ENCODE measurements around the gene TBL1Y.
"Not testable (repeated sequence)": the region's sequence is repeated elsewhere in the genome, so short reads cannot be mapped to it uniquely, and the experiment has no call there.

Gene TBL1Y

DNA sequence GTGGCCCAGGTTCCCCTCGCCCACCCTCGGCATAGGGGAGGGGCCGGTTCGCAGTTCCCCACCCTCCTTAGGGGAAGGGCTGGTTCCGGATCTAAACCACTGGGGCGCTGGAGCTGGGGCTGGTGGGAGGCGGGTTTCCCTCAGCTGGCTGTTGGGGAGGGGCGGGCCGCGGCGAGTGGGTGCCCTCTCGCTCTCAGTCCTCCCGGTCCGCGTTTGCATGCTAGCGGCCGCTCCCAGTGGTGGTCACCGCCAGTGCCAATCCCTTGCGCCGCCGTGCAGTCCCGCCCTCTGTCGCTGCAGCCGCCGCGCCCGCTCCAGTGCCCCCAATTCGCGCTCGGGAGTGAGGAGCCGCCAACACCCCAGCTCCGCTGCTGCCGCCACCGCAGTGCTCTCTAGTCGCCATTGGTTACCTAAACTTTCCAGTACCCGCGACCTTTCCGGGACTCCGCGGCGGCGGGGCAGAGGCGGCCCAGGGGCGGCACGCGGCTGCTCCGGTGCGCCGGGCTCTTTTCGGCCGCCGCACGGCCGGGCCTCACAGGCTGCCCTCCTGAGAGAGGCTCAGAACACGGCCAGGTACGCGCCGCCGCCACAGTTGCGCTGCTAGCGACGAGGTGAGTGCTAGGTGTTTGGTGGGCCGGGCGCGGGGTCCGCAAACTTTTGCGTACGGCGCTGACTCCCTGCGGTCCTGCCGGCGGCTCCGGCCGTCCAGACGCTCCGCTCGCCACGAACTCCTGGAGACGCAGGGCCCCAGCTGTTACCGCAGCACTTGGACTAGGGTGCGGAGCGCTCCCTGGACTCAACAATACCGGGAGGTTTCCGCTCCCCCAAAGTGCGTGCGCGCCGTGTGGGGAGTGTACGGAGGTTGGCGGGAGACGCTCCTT is at the start of gene TBL1Y:
TSS of gene TBL1Y (plus strand) at position 326 of the 881 bp plus-strand sequence. CDS start 114,388 bp downstream, outside the sequence.
- DNase-seq (ENCODE audit: low read depth in 2 of 2), result no peak

DNA sequence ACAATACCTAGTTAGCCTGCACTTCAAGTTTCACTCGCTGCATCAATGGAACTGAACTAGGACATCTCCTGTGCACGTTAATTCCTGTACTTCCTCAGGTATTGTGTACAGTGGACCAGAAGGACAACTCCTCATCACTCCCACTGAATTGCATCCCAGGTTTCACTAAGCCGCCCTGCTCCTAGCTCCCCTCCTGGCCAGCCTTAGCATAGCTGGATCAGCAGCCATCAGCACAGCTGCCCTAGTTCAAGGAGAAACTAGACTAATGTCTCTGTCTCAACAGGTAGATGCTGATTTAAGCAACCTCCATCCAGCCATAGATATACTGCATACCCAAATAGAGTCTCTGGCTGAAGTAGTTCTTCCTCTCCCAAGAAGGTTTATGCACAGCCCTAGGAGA is 16.0 kb upstream of the TBL1Y start:
- no peak for DNase-seq (ENCODE audit: low read depth in 2 of 2)

DNA sequence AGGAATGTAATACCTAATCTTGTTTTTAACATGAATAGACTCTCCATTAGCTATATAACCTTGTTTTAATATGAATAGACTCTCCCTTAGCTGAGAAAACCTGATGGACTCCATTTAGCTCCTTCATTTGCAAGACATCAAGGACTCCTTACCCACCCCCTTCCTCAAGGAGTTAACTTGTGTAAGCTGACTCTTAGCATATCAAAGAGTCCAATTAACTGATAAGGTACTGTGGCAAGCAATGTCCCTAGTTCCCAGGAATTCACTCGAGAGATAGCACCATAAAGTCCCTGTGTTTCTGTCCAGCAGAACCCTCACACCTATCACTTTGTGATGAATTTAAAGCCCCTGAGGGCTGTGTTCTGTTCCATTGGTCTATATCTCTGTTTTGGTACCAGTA is 15.3 kb upstream of the TBL1Y start:
- DNase-seq (ENCODE audit: low read depth in 2 of 2), result no peak

DNA sequence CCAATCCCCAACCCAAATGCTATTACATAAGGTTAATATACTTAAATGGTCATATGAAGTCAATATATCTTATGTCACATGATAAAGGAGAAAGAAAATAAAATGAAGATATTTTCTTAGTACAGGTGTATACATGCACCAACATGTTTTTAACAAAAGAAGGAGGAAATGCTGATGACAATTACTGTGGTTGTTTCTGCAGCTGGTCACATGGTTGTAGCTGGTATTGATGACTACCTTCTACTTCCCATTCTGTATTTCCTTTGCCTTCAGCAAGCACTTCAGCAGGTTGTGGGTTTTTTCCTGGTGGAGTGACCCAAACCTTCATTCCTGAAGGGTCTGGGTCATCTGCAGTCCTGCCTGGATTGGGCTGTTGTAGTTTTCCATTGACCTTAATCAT is 8.4 kb upstream of the TBL1Y start:
- not testable (repeated sequence) for DNase-seq (ENCODE audit: low read depth in 2 of 2)

DNA sequence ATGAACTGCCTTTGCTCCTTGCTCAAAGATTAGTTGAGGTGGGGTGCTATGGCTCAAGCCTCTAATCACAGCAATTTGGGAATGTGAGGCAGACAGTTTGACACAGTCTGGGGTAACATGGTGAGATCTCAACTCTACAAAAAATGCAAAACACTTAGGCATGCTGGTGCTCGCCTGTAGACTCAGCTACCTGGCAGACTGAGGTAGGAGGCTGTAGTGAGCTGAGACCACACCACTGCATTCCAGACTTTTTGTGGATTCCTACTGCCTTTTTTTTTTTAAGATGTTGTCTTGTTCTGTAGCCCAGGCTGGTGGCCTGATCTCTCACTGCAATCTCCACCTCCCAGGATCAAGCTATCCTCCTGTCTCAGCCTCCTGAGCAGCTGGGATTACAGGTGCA is 2.9 kb upstream of the TBL1Y start:
- DNase-seq (ENCODE audit: low read depth in 2 of 2), result no peak

DNA sequence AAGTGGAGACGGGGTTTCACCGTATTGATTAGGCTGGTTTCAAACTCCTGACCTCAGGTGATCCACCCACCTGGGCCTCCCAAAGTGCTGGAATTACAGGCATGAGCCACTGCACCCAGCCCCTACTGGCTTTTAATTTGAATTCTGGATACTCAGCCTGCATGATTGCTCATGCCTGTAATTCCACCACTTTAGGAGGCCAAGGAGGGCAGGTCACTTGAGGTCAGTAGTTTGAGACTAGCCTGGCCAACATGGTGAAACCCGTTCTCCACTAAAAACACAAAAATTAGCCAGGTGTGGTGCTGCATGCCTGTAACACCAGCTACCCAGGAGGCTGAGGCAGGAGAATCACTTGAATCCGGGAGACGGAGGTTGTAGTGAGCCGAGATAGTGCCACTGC is 2.5 kb upstream of the TBL1Y start:
- not testable (repeated sequence) for DNase-seq (ENCODE audit: low read depth in 2 of 2)

DNA sequence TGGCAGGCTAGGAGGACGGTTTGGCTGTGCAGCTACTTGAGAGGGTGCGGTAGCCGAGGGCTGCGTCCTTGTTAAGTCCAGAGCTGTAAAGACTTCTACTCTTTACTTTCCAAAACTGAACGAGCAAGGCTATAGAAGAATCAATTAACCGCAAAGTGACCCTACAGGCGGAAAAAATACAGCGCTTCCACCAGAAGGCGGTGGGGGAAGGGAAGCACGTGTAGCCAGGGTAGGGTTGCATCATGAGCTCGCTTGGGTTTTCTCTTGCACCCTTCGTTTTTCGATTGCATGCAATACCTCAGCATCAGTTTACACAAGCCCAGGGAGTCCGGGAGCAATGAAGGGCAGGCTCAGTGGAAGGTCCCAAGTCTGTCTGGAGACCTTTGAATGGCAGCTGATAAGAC is 1.4 kb upstream of the TBL1Y start:
- DNase-seq (ENCODE audit: low read depth in 2 of 2), result no peak

DNA sequence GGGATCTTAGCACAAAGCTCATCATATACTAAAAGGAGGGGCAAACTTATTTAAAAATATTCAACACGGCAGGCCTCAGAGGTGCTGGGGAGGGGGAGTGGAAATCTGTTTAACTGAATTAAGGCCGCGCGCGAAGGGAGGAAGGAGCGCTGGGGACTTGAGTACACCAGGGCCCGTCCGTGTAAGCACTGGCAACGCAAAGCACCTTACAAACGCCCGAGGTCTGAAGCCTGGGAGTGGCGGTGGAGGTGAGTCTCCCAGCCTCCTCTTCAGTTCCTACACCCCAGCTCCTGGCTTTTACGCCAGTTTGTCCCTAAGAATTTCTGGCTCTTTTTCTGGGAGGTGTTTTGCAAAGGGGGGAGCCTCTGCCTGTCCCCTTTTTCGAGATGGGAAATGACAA is 641 bp upstream of the TBL1Y start:
- no peak for DNase-seq (ENCODE audit: low read depth in 2 of 2)

DNA sequence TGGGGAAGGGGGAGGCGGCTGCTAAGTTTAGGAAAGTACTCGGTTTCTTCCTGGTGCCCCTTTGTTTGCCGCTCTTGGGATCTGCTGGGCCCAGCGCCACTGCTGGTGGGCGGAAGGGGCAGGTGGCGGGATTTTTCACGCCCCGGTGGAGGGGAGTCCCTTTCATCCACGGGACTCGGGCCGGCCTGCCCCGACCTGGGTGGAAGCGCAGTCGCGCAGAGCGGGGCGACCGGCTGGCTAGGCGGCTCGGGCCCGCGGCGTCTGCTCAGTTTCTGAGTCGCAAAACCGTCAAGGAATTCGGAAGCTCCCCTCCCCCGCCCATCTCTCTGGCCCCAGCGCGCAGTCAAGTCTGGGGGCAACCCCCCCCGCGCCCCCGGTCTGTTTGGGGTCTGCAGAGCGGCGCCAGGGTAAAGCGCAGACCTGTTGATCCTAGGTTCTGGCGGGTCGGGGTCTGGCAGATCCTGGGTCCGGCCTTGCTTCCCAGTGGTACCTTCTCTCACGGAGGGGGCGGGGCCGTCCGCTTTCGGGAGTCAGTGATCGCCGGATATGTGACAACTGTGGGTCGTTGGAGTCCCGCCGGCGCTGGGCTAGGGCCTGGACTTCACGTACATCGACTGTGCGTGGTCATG is 870 bp downstream of the TBL1Y start, which contains the start of gene AMELY:
TSS of gene AMELY (minus strand) at position 500 of the 629 bp plus-strand sequence. CDS start 39,144 bp downstream, outside the sequence.
- no peak for DNase-seq (ENCODE audit: low read depth in 2 of 2)

DNA sequence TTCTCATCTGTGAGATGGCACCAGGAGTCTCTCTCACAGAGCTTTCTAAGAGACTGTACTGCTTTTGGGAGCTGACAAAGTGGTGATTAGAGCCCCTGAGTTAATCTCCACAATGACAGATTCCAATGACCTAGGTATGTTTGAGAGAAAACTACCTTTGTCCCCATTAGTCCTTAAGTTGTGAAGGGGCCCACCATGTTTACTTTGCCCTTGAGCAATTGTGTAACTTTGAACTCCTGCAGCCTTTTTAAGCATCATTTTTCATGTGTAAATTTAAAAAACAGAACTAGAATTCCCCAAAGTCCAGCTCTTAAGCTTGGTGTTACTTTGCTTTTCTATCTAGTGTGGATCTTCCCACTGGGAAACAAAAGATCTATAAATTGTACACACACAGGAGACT is 2.9 kb downstream of the TBL1Y start:
- DNase-seq (ENCODE audit: low read depth in 2 of 2), result no peak

DNA sequence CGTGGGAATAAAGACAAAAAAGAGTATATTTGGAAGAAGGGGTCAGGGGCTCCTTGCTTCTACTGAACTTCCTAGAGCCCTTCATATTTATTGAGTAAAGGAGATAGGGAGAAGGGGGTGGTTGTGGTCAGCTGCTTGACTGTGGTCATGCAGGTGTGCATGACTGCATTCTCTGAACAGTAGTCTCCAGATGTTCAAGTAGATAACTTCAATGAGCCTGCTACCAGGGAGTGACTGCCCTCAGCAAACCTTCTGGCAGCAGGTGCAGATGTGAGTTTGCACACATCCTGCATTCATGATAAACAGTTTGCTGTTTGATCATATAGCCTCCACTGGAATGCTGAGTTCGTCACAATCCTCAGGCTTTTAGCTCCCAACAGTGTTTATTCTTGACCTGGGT is 10.6 kb downstream of the TBL1Y start:
- DNase-seq (ENCODE audit: low read depth in 2 of 2), result no peak

DNA sequence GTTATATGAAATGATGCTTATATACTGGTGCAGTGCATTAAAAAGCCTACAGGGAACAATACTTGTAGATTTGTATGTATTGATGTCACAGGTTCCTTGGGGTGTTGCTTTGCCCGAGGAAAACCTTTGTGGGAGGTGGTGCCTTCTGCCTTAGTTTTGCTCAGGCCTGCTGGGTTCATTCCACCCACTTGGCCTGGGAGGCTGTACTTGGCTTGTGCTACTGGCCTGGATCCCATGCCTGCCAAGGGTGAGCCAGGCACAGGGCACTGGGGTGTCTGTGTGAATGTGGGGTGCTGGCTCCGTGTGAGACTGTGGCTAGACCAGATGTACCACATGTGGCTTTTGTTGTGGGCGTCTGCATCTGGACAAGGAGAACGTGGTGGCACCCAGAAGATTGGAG is 17.8 kb downstream of the TBL1Y start:
- no peak for DNase-seq (ENCODE audit: low read depth in 2 of 2)

DNA sequence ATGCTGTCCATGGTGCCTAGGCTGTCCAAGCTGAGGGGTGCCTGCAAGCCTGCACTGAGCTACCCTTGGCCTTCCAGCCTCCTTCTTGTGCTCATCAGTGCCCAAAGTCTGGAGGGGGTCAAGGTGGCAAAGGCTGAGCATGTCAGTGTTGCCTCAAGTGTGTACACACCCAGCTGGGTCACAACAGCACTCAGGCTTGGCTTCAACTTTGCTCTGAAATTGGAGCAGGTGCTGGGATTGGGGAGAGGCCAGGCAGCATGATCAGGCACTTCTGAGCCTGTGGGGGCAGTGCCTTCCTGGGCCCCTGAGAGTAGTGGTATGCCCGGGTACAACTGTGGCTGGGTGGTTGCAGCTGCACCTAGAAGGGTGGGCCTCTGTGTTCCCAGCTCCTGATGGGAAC is 18.7 kb downstream of the TBL1Y start:
- DNase-seq (ENCODE audit: low read depth in 2 of 2), result no peak

DNA sequence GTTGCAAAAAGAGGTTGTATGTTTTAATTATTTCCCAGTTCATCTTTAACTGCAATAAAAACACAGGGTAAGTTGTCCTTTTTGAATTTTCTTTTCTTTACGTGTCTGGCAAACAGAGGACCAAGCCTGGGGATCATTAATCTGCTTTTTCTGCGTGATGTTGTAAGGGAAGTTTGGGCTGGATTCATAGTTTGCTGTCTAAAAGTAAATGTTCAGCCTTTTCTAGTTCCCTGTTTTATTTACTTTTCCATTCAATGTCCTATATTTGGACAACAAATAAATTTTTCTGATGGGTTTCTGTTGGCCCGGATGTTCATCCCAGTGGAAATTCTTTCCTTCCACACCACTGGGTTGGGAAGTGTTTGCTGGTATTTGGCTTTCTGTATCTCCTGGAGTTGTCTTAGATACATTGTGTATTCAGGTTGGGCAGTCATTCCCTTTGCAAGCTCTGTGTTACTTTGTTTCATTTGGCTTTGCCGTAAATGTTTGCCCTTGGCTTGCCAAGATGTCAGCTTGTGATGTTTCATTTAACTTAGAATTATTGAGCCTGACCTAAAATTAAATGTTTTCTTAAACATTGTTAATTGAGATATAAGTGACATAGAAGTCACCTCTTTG is 21.4 kb downstream of the TBL1Y start:
- no peak for DNase-seq (ENCODE audit: low read depth in 2 of 2)

DNA sequence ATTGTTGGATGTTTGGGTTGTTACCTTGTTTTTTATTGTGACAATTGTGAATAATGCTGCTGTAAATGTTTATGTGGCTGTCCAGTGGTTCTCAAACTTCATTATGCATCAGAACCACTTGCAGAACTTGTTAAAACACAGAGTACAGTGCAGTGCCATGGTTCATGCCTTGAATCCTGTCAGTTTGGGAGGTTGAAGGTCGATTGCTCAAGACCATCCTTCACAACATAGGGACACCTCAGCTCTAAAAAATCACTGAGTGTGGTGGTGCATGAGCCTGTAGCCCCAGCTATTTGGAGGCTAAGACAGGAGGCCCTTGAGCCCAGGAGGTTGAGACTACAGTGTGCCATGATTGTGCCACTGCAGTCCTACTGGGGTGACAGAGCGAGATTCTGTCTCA is 25.0 kb downstream of the TBL1Y start:
- DNase-seq (ENCODE audit: low read depth in 2 of 2), result no peak

DNA sequence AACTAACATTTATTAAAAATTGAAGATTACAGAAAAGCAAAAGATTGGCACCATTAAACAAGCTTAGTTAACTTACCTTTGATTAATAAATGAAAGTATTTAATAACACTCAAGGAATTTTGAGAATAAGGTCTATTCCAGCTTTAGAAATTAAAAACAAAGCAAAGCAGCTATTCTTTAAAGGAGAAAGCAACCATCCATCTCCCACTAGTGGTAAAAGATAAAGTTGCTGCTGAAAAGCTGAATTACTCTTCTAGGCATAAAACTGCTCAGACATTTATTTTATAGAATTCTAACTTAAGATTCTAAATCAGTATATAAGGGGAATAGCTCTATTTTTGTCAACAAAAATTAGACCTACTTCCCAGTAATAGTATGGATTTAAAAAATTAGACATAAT is 37.2 kb downstream of the TBL1Y start:
- DNase-seq (ENCODE audit: low read depth in 2 of 2), result no peak

DNA sequence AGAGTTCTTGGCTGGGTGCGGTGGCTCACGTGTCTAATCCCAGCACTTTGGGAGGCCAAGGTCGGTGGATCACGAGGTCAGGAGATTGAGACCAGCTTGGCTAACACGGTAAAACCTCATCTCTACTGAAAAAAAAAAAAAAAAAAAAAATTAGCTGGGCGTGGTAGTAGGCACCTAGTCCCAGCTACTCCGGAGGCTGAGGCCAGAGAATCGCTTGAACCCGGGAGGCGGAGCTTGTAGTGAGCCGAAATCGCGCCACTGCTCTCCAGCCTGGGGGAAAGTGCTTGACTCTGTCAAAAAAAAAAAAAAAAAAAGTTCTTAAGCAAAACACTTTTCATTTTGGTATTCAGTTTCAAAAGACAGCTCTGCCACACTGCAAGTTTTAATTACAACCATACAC is 37.9 kb downstream of the TBL1Y start:
- DNase-seq (ENCODE audit: low read depth in 2 of 2), result no peak

DNA sequence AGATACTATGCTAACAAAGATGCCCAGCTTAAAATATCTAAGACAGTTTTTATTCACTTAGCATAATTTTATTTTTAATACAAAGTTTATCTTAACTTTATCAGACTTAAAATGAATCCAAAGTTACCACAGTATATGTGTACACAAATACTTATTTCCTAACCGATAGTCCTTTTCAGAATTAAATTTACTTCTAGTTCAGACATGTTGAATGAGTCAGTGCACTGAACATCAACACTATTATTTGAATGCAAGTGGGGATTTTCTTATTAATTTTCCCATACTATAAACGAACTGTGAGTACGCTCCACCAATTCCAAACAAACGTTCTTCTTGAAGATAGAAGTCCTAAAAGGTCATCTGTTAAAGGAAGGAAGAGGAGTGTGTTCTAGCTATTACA is 39.5 kb downstream of the TBL1Y start:
- DNase-seq (ENCODE audit: low read depth in 2 of 2), result no peak

DNA sequence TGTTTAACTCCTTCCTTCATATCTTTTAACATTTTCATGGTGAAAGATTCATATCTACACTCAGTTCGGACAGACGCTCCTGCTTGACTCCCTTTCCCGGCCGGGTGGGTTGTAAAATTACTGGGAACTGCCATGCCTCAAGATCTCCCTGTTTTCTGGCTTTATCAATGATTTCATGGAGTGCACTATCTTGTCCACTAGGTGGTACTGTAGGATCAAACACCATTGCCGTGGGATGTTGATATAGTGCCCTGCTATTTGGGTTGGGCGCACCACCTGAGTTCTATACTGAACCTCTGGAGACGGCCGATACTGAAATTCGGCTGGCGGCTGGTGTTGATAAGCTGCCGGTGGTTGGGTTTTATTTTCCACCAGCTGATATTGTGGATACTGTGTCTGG is 54.2 kb downstream of the TBL1Y start:
- DNase-seq (ENCODE audit: low read depth in 2 of 2), result no peak

DNA sequence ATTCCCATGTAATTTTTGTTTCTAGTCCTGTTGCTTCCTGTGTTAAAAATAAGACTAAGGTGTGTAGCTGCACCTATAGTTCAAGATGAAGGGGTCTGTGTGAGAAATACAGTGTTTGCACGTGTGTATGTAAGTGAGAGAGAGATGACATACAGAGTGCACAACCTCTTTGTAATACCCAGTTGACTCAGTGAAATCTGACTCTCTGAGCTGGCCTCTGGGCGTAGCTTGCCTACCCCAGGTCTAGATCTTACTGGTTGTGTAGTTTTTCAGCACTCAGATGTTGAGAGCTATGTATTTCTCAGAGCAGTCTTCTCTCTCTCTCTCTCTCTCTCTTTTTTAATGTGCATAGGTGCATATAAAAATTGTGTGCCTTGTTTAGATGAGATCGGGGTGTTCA is 56.0 kb downstream of the TBL1Y start:
- DNase-seq (ENCODE audit: low read depth in 2 of 2), result no peak

DNA sequence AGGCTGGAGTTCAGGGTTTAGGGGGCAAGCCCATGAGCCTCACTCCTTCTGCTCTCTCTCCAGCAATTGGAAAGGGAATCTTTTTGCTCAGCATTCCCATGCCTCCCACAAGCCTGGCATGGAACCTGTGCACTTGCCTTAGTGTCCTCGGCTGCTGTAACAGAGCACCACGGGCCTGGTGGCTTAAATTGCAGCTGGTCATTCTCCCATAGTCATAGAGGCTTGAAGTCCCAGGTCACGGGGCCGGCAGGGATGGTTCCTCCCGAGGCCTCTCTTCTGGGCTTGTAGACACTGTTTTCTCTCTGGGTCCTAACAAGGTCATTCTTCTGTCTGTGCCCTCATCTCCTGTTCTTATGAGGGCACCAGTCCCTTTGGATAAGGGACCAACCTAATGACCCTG is 57.2 kb downstream of the TBL1Y start:
- no peak for DNase-seq (ENCODE audit: low read depth in 2 of 2)

DNA sequence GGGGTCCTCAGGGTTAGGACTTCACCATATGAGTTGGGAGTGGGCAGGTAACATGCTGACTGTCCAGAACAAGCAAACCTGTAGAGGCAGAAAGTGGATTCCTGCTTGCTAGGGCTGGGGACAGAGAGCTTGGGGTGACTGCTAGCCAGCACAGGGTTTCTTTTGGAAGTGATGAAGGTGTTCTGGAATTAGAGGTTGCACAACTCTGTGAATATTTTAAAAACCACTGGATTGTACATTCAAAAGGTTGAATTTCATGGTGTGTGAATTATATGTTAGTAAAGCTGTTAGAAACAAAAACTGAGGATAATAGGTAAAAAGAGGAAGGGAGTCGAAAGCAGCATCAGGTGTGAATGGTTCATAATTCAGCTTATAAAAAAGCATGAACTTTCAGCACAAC is 57.7 kb downstream of the TBL1Y start:
- DNase-seq (ENCODE audit: low read depth in 2 of 2), result no peak
